Neuron (in vitro differentiated cells): ENCODE data around the gene TRIO.

Experiments
- H2AFZ ChIP-seq: one replicate; pipeline ENCODE4 v1.6.1; 2013; ENCODE audit warnings: low read depth, mild to moderate bottlenecking, inconsistent platforms, low read length, moderate library complexity
- H3K27me3 ChIP-seq: one replicate; pipeline ENCODE4 v1.6.1; 2013; ENCODE audit warnings: low read length; ENCODE audit not compliant: insufficient read depth
- H3K36me3 ChIP-seq: one replicate; pipeline ENCODE4 v1.6.1; 2013; ENCODE audit warnings: low read length; ENCODE audit not compliant: insufficient read depth
- H3K4me1 ChIP-seq: one replicate; pipeline ENCODE4 v1.6.1; 2013; ENCODE audit warnings: low read length; ENCODE audit not compliant: insufficient read depth
- H3K4me3 ChIP-seq: 2 replicates; pipeline ENCODE4 v1.5.1; 2013; ENCODE audit warnings: mild to moderate bottlenecking, low read length, moderate library complexity
- H3K9me3 ChIP-seq: one replicate; pipeline ENCODE4 v1.6.1; 2013; ENCODE audit warnings: low read length

The TRIO gene

DNA sequence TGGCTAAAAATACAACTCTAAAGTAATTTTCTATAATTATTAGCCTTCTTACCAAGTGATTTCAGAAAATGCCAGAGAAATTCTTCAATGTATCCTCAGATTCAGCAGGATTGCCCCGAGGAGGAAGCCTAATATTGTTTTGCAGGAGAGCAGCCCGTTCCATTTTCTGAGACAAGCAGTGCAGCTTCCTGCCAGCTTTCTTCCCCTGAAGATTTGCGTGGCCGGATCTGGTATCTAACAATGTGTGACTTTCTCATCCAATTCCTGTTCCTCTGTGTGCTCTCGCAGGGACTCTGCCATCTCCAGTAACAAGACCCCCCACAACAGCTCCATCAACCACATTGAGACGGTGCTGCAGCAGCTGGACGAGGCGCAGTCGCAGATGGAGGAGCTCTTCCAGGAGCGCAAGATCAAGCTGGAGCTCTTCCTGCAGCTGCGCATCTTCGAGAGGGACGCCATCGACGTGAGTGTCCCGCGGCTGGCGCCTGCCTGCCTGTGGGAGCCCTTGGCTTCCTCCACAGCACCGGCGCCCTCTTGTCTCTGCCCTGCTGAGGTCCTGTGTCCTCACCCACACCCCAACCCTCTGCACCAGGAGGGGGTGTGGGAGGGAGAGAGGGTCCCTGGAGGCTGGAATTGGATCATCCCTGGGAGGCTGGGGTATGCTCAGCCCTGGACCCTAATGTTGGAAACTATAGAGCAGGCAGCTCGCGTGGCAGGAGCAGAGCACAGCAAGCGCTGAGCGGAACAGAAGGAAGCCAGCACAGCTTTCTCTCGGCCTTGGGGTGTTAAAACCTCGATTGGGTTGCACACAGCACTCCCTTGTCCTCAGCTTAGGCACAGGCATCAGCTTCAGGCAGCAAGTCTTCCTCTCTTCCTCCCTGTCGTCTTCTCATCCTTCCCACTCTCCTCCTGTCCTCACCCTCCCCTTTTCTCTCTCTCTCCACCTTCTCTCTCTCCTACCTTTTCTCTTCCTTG lies 216.2 kb downstream of the TRIO start:
- H3K4me1 ChIP-seq = peaks cover 5% of the 10 kb centered on the region
- no peak overlapping the region for H3K4me3 ChIP-seq
- H3K9me3 ChIP-seq = no peaks in the 10 kb centered on the region
- no peak overlapping the region for H2AFZ ChIP-seq
- H3K27me3 ChIP-seq = no peaks in the 10 kb centered on the region
- H3K36me3 ChIP-seq = peaks cover 53% of the 10 kb centered on the region

DNA sequence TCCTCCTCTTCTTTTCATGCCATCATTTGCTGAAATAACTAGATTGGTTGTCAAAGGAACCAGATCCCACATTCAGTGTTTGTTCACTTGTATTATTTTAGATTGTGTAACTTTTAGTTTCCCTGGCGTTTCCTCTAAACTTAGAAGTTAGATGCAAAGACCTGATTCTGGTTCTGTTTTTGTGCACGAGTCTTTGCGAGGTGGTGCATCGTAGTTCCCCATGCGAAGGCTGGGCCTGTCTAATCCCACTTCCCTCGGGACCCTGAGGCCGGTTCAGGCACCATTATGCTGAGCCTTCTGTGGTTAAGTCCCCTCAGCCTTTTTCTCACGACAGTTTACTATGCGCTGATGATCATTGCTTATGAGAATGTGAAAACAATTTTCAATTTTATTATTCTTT lies 219.3 kb downstream of the TRIO start:
- Histone ChIP-seq H2AFZ (no peak overlapping the region), H3K36me3 (peaks cover 76% of the 10 kb centered on the region), H3K4me1 (peaks cover 3% of the 10 kb centered on the region), H3K27me3 (no peaks in the 10 kb centered on the region), H3K4me3 (no peak overlapping the region), H3K9me3 (no peaks in the 10 kb centered on the region)

DNA sequence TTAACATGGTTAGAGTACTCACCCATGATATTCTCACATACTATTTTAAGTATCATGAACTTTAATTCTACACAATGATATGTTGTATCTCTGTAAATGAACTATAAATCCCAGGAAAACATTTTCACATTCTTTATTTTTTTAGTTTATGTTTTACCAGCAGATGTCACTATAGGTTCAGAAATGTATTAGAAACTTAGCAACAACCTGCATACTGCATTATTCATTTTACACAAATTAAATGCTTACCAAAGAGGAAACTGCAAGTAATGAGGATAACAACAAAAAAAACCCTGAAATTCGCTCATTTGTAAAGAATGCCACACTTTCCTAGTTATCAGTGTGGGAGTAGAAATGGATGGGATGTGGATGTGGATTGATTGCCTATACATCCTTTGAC lies 221.0 kb downstream of the TRIO start:
- Histone ChIP-seq H3K36me3 (peaks cover 83% of the 10 kb centered on the region), H3K4me1 (no peaks in the 10 kb centered on the region), H3K9me3 (no peaks in the 10 kb centered on the region), H2AFZ (no peak overlapping the region), H3K4me3 (no peak overlapping the region), H3K27me3 (no peaks in the 10 kb centered on the region)

DNA sequence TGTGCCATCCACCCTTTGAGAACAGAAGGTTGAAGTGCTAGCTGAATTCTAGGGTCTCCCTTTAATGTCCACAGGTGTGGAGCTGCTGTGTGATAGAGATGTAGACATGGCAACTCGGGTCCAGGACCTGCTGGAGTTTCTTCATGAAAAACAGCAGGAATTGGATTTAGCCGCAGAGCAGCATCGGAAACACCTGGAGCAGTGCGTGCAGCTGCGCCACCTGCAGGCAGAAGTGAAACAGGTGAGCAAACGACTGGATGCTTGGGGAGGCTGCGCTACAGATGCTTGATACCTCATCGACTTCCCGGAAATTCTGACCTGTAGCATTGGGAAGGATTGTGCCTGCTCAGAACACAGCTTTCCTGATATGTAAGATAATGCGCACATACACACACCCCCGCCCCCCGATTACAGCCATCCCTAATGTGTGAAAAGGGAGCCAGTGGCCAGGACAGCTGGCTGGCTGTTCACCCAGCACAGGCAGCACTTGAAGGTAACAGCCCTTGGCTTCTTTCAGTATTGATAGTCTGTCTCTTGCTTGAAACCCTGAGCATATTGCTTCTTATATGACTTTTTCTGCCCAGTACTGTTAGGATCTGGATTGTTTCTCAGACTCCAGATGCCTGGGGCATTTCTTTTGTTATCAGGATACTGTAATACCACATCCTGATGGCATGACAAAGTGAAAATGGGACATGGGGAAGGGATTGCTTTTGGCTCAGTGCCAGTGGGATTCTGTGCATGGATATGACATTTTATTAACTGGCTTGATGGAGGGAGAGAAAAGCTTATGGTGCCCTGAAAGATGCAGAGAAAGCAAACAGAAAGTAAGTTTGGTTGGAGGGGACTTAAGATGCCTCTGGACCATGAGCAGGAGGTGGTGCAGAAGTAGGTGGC lies 221.7 kb downstream of the TRIO start:
- no peaks in the 10 kb centered on the region for H3K27me3 ChIP-seq
- no peaks in the 10 kb centered on the region for H3K9me3 ChIP-seq
- H3K4me3 ChIP-seq = no peak overlapping the region
- no peak overlapping the region for H2AFZ ChIP-seq
- no peaks in the 10 kb centered on the region for H3K4me1 ChIP-seq
- peaks cover 83% of the 10 kb centered on the region for H3K36me3 ChIP-seq

DNA sequence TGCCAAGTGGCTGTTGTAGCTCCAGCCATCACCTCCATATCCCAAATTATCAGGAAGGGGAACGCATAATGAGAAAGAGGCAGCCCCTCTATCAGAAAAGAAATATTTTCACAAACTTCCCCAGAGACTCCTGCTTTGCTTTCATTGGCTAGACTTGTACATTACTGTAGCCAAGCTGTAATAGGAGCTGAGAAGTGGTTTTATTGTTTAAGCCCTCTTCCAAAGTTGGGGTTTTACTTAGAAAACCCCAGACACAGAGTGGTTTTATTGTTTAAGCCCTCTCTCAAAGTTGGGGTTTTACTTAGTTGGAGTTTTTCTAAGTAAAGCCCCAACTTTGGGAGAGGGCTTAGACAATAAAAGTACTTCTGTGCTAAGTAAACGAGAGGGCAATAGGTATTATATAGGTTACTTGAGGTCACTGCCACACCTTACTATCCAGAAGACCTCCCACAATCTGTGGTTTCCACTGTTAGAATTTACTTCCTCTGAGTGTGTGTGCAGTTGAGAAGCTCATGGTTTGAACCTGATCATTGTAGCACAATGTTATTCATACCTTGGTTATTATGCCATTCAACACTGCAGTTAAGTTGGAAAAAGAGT lies 222.8 kb downstream of the TRIO start:
- Histone ChIP-seq H3K36me3 (peaks cover 85% of the 10 kb centered on the region), H3K9me3 (no peaks in the 10 kb centered on the region), H2AFZ (no peak overlapping the region), H3K4me1 (no peaks in the 10 kb centered on the region), H3K27me3 (no peaks in the 10 kb centered on the region), H3K4me3 (no peak overlapping the region)

DNA sequence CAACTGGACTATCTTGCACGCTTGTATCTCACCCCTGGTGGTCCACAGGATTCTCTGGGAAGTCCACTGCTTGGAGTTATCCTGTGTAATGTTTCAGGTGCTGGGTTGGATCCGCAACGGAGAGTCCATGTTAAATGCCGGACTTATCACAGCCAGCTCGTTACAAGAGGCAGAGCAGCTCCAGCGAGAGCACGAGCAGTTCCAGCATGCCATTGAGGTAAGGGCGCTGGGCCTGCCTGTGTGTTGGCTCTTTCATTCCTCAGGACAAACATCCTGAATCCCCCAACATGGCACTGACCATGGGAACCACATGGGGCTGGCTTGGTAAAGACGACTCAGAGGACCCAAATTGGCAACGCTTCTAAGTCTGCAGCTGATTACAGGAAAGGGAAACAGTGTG lies 223.6 kb downstream of the TRIO start:
- Histone ChIP-seq H2AFZ (no peak overlapping the region), H3K36me3 (peaks cover 85% of the 10 kb centered on the region), H3K27me3 (no peaks in the 10 kb centered on the region), H3K9me3 (no peaks in the 10 kb centered on the region), H3K4me3 (no peak overlapping the region), H3K4me1 (no peaks in the 10 kb centered on the region)

DNA sequence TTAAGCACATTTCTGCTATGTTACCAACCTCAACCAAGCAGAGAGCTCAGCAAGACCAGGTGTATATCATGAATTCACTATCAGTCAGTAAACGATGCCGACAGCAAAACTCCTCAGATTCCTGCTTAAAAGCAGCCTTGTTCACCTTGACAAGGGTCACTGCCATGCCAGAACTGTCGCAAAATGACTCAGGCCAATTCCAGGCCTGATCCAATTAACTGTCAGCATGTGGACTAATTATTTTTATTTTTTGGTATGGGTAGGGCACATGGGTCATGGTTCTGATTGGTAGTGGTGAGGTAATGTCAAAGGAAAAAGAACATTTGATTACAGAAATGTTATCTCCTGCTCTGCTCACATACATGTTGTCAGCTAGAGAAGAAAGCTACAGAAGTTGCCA lies 224.2 kb downstream of the TRIO start:
- Histone ChIP-seq H3K27me3 (no peaks in the 10 kb centered on the region), H3K4me3 (no peak overlapping the region), H3K9me3 (no peaks in the 10 kb centered on the region), H3K4me1 (no peaks in the 10 kb centered on the region), H3K36me3 (peaks cover 85% of the 10 kb centered on the region), H2AFZ (no peak overlapping the region)

DNA sequence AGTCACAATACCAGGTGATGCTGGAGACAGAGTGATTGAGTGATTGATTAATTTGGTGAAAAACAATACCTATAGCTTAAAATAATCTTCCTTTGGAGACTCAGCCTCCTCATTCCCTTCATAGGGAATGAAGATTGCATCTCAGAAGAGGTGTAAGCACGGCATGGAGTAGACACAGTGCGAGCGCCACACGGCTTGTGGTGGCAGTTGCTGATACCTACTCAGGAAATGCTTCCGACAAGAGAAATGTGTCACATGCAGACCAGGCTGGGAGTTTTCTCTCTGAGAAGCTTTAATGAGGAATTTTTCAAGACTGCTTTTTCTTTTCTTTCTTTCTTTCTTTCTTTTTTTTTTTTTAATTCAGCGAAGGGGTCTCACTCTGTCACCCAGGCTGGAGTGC lies 226.6 kb downstream of the TRIO start:
- H2AFZ ChIP-seq = no peak overlapping the region
- H3K27me3 ChIP-seq = no peaks in the 10 kb centered on the region
- no peaks in the 10 kb centered on the region for H3K4me1 ChIP-seq
- H3K36me3 ChIP-seq = peaks cover 88% of the 10 kb centered on the region
- H3K4me3 ChIP-seq = no peak overlapping the region
- no peaks in the 10 kb centered on the region for H3K9me3 ChIP-seq

DNA sequence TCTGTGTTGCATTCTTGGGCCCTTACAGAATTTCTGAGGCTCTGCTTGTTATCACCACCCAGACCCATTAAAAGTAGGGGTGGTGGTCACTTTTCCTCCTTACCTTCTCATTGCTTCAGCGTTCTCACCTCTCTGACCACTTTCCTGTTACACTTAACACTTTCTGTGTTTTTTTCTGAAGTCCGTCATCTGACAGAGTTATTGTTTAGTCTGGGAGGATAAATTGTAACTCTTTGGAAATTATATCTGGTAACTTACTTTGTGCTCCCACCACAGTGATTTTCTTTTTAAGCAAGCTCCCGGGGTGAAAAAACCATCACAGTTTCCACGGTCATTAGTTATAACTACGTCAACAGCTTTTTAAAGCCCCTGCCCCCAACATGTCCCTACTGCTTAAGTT lies 227.2 kb downstream of the TRIO start:
- H3K27me3 ChIP-seq = no peaks in the 10 kb centered on the region
- H3K4me3 ChIP-seq = no peak overlapping the region
- H2AFZ ChIP-seq = no peak overlapping the region
- no peaks in the 10 kb centered on the region for H3K9me3 ChIP-seq
- no peaks in the 10 kb centered on the region for H3K4me1 ChIP-seq
- peaks cover 88% of the 10 kb centered on the region for H3K36me3 ChIP-seq

DNA sequence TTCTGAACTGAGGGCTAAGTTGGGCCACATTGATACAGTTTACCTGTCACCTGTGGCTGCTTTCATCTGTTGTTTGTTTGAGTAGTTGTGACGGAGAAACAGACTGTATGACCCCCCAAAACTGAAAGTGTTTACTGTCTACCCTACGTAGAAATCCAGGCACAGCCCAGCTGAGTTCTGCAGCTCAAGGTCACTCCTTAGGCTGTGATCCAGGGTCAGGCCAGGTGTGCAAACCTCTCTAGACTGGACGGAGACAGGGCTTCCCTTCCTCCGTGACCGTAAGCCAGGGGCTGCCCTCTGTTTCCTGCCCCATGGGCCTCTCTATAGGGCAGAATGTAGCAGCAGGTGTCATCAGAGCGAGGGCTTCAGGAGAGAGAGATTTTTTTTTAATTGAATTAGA lies 230.5 kb downstream of the TRIO start:
- peaks cover 81% of the 10 kb centered on the region for H3K36me3 ChIP-seq

DNA sequence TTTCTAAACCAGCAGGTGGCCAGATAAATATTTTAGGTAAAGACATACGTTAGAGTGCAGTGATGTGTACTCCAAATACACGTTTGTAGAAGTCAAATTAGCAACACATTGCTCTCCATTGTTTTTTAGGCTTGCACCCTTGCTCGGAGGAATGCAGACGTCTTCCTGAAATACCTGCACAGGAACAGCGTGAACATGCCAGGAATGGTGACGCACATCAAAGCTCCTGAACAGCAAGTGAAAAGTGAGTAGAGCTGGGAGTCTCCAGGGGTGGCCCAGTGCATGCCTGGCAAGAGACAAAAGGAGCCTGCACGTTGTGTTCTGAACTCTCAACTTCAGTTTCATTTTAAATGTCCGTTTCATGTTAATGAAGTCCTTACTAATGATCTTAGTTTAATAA lies 231.0 kb downstream of the TRIO start:
- H3K4me3 ChIP-seq = no peak overlapping the region
- H3K27me3 ChIP-seq = no peaks in the 10 kb centered on the region
- no peaks in the 10 kb centered on the region for H3K9me3 ChIP-seq
- H3K4me1 ChIP-seq = no peaks in the 10 kb centered on the region
- peaks cover 81% of the 10 kb centered on the region for H3K36me3 ChIP-seq
- no peak overlapping the region for H2AFZ ChIP-seq

More for the DNA sequence above, 230.5 kb downstream of the TRIO start:
- Histone ChIP-seq H3K27me3 (no peaks in the 10 kb centered on the region), H3K9me3 (no peaks in the 10 kb centered on the region), H3K4me3 (no peak overlapping the region), H2AFZ (no peak overlapping the region), H3K4me1 (no peaks in the 10 kb centered on the region)

DNA sequence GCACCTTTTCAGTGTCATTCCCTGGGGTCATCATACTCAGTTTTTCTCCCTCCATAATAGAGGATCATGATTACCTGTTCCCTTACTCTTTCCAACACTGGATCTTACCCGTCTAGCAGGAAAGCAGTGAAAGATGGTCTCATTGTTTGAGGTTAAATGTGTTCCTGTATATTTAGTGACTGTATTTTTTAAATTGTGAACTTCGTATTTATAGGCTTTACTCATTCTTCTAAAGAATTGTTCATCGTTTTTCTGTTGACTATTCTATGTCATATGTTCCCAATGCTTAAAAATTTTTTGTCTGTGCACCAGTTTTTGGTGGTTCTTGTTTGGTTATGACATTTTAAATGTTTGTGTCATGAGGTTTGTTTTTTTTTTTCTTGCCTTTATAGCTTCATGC lies 233.6 kb downstream of the TRIO start:
- H2AFZ ChIP-seq = no peak overlapping the region
- H3K4me3 ChIP-seq = no peak overlapping the region
- H3K9me3 ChIP-seq = no peaks in the 10 kb centered on the region
- no peaks in the 10 kb centered on the region for H3K4me1 ChIP-seq
- H3K36me3 ChIP-seq = peaks cover 82% of the 10 kb centered on the region
- H3K27me3 ChIP-seq = no peaks in the 10 kb centered on the region
